DND-41 (cell line): Measurements from ENCODE around the gene KCNA3.

Experiments used
- CTCF ChIP-seq: IDR thresholded peaks from 2 replicates; pipeline ENCODE4 v1.5.1; 2012; ENCODE audit warnings: borderline replicate concordance, low read length, moderate library complexity, mild to moderate bottlenecking; ENCODE audit not compliant: poor library complexity, severe bottlenecking; ENCODE audit errors: extremely low read depth
- EZH2 ChIP-seq: IDR thresholded peaks from 3 replicates; pipeline ENCODE4 v1.6.1; 2012; ENCODE audit warnings: borderline replicate concordance, low read depth, mild to moderate bottlenecking, moderate library complexity, low read length, inconsistent platforms; ENCODE audit not compliant: severe bottlenecking

GRCh38 chr1:110673197-110673701 lies 1.5 kb downstream of the KCNA3 start:
- TF ChIP-seq CTCF (no peak), EZH2 (no peak)
